Stimulated activated CD8-positive, alpha-beta memory T cell treated with anti-CD3 and anti-CD28 coated beads, Interleukin-4, amount 100 ng/mL, for 48 hours (primary cell): ENCODE results near the gene CLCN7.
"Not testable (repeated sequence)": the region's sequence is repeated elsewhere in the genome, so short reads cannot be mapped to it uniquely, and the experiment has no call there.

Experiments
- DNase-seq: peaks from one replicate; pipeline ENCODE4 v3.0.0-alpha.2; 2020

CLCN7 gene

GRCh38 chr16:1486551-1487390, 11.9 kb upstream of the CLCN7 start:
- DNase-seq = no peak

GRCh38 chr16:1485847-1486496, 11.1 kb upstream of the CLCN7 start:
- DNase-seq = no peak

- DNase-seq = no peak
These were observed 7.3 kb upstream of the CLCN7 start for GRCh38 chr16:1481906-1482835.

GRCh38 chr16:1478937-1479336, 4.1 kb upstream of the CLCN7 start:
- DNase-seq = not testable (repeated sequence)

- DNase-seq = no peak
These were observed 2.2 kb upstream of the CLCN7 start for GRCh38 chr16:1477033-1477432.

GRCh38 chr16:1475552-1476114, 805 bp upstream of the CLCN7 start:
- no peak for DNase-seq

- DNase-seq = no peak
These were observed 589 bp downstream of the CLCN7 start for GRCh38 chr16:1474082-1474795.

GRCh38 chr16:1472974-1473373, 1.9 kb downstream of the CLCN7 start:
- DNase-seq = no peak

GRCh38 chr16:1471569-1472194, 3.1 kb downstream of the CLCN7 start:
- no peak for DNase-seq

GRCh38 chr16:1470481-1471251, 4.2 kb downstream of the CLCN7 start:
- no peak for DNase-seq

GRCh38 chr16:1469693-1470201, 5.1 kb downstream of the CLCN7 start:
- no peak for DNase-seq

- DNase-seq = not testable (repeated sequence)
These were observed 5.7 kb downstream of the CLCN7 start for GRCh38 chr16:1469141-1469540.

GRCh38 chr16:1468426-1468810, 6.4 kb downstream of the CLCN7 start:
- no peak for DNase-seq

- DNase-seq = no peak
These were observed 7.8 kb downstream of the CLCN7 start for GRCh38 chr16:1466968-1467521.

GRCh38 chr16:1466054-1466453, 8.8 kb downstream of the CLCN7 start:
- no peak for DNase-seq

- no peak for DNase-seq
These were observed 9.3 kb downstream of the CLCN7 start for GRCh38 chr16:1465567-1465915.

- no peak for DNase-seq
These were observed 9.8 kb downstream of the CLCN7 start for GRCh38 chr16:1464894-1465566.

GRCh38 chr16:1464196-1464893, 10.5 kb downstream of the CLCN7 start:
- DNase-seq = no peak

GRCh38 chr16:1461146-1461545, 13.7 kb downstream of the CLCN7 start:
- DNase-seq = no peak
